HepG2 (cell line): ENCODE measurements around the gene WDR6. TPM values are rescaled to one million over a fixed set of nuclear protein-coding genes. Genes with fewer than 3 reads are reported as not detected.

Experiments
- ARHGAP35 ChIP-seq: sonication (generic); formaldehyde crosslinking; IDR thresholded peaks from 2 replicates; pipeline ENCODE4 v1.9.0; 2022; ENCODE audit warnings: mild to moderate bottlenecking, inconsistent platforms, moderate library complexity, missing genetic modification reagents, borderline replicate concordance
- ATF4 ChIP-seq, 2 experiments: fragments of 450-650 bp in 1 of 2; sonication (generic) in 1 of 2; formaldehyde crosslinking; IDR thresholded peaks; 2 replicates each; pipeline versions ENCODE4 v1.5.0 to v1.8.0; 2020 to 2022; ENCODE audit warnings: mild to moderate bottlenecking in 1 of 2, missing genetic modification reagents in 1 of 2
- BRCA1 ChIP-seq: sonication (generic); formaldehyde crosslinking; IDR thresholded peaks from 2 replicates; pipeline ENCODE4 v1.4.0; 2020; ENCODE audit warnings: missing genetic modification reagents
- FOXA1 ChIP-seq, 2 experiments: fragments of 450-650 bp in 1 of 2; sonication (generic) in 1 of 2; formaldehyde crosslinking in 1 of 2; IDR thresholded peaks; 2 replicates each; pipeline versions ENCODE4 v1.4.0 to v1.6.1; 2016 to 2020; ENCODE audit warnings: missing genetic modification reagents in 1 of 2
- MIER3 ChIP-seq: IDR thresholded peaks from 2 replicates; pipeline ENCODE4 v1.6.1; 2016; ENCODE audit warnings: missing compliant biosample characterization, borderline replicate concordance
- PPARG ChIP-seq: conservative IDR thresholded peaks from 2 replicates; pipeline ENCODE4 v1.6.1; 2016; ENCODE audit warnings: missing biosample characterization, missing genetic modification reagents
- SNAI1 ChIP-seq: sonication (generic); formaldehyde crosslinking; IDR thresholded peaks from 2 replicates; pipeline ENCODE4 v1.5.0; 2020; ENCODE audit warnings: mild to moderate bottlenecking, missing genetic modification reagents, borderline replicate concordance
- TARDBP ChIP-seq: sonication (generic); formaldehyde crosslinking; IDR thresholded peaks from 2 replicates; pipeline ENCODE4 v1.8.0; 2022; ENCODE audit warnings: mild to moderate bottlenecking, missing genetic modification reagents
- TBP ChIP-seq: sonication (generic); formaldehyde crosslinking; IDR thresholded peaks from 2 replicates; pipeline ENCODE4 v1.5.0; 2020; ENCODE audit warnings: missing genetic modification reagents
- TCF7 ChIP-seq: sonication (generic); IDR thresholded peaks from 2 replicates; pipeline ENCODE4 v1.6.1; 2016; ENCODE audit warnings: antibody characterized with exemption, low read depth
- TP53 ChIP-seq: sonication (generic); formaldehyde crosslinking; conservative IDR thresholded peaks from 2 replicates; pipeline ENCODE4 v1.4.0; 2020; ENCODE audit warnings: missing genetic modification reagents
- ZBTB34 ChIP-seq: sonication (generic); formaldehyde crosslinking; IDR thresholded peaks from 2 replicates; pipeline ENCODE4 v1.8.0; 2022; ENCODE audit warnings: mild to moderate bottlenecking, missing genetic modification reagents
- ZNF230 ChIP-seq: sonication (generic); formaldehyde crosslinking; IDR thresholded peaks from 2 replicates; pipeline ENCODE4 v1.4.0; 2020; ENCODE audit warnings: mild to moderate bottlenecking, missing genetic modification reagents
- ZNF350 ChIP-seq: sonication (generic); formaldehyde crosslinking; IDR thresholded peaks from 2 replicates; pipeline ENCODE4 v1.4.0; 2020; ENCODE audit warnings: mild to moderate bottlenecking, low read depth, missing genetic modification reagents, borderline replicate concordance
- ZNF556 ChIP-seq: sonication (generic); formaldehyde crosslinking; IDR thresholded peaks from 2 replicates; pipeline ENCODE4 v1.4.0; 2020; ENCODE audit warnings: mild to moderate bottlenecking, missing genetic modification reagents, borderline replicate concordance
- ZNF616 ChIP-seq: sonication (generic); formaldehyde crosslinking; IDR thresholded peaks from 2 replicates; pipeline ENCODE4 v1.5.0; 2020; ENCODE audit warnings: low read depth, mild to moderate bottlenecking, missing genetic modification reagents
- ZNF710 ChIP-seq: sonication (generic); formaldehyde crosslinking; IDR thresholded peaks from 2 replicates; pipeline ENCODE4 v1.5.0; 2020; ENCODE audit warnings: mild to moderate bottlenecking, missing genetic modification reagents, borderline replicate concordance
- polyA plus RNA-seq, 8 experiments: library from polyadenylated mRNA; depleted of rRNA in 3 of 8; stranded (reverse) in 7 of 8; unstranded in 1 of 8; fragments of >200 nt; fragmentation: Illumina TruSeq in 4 of 8; extraction: Trizol in 4 of 8; gene quantifications; 2 replicates each; pipeline versions ENCODE4 v1.2.1 to v1.2.3, GENCODE V29; 2011 to 2016; ENCODE audit warnings: low read depth in 4 of 8, missing spikeins in 1 of 8, mixed read lengths in 1 of 8; ENCODE audit not compliant: insufficient read depth in 1 of 8
- total RNA-seq, 5 experiments: library from RNA; depleted of rRNA; stranded (reverse); fragments of >200 nt; fragmentation: Illumina TruSeq; extraction: Trizol; gene quantifications; 2 replicates each; pipeline ENCODE4 v1.2.3, GENCODE V29; 2016; ENCODE audit warnings: low read depth in 1 of 5
- TF ChIP-seq, protein P1 (sequence below): sonication (generic); formaldehyde crosslinking; IDR thresholded peaks from 2 replicates; pipeline ENCODE4 v1.5.1; 2020; ENCODE audit warnings: mild to moderate bottlenecking, moderate library complexity, missing genetic modification reagents
- TF ChIP-seq, protein P2 (sequence below): sonication (generic); formaldehyde crosslinking; IDR thresholded peaks from 2 replicates; pipeline ENCODE4 v1.8.0; 2022; ENCODE audit warnings: mild to moderate bottlenecking, missing genetic modification reagents; ENCODE audit not compliant: insufficient replicate concordance
- TF ChIP-seq, protein P3 (sequence below): sonication (generic); formaldehyde crosslinking; IDR thresholded peaks from 2 replicates; pipeline ENCODE4 v1.5.1; 2020; ENCODE audit warnings: missing genetic modification reagents, mild to moderate bottlenecking, borderline replicate concordance

The WDR6 gene
- total and polyA plus RNA-seq, 2 of the 13 experiments (the other 11 are each of a cell fraction or from before 2014, with no cell fraction given): 73.4 to 139 TPM

DNA sequence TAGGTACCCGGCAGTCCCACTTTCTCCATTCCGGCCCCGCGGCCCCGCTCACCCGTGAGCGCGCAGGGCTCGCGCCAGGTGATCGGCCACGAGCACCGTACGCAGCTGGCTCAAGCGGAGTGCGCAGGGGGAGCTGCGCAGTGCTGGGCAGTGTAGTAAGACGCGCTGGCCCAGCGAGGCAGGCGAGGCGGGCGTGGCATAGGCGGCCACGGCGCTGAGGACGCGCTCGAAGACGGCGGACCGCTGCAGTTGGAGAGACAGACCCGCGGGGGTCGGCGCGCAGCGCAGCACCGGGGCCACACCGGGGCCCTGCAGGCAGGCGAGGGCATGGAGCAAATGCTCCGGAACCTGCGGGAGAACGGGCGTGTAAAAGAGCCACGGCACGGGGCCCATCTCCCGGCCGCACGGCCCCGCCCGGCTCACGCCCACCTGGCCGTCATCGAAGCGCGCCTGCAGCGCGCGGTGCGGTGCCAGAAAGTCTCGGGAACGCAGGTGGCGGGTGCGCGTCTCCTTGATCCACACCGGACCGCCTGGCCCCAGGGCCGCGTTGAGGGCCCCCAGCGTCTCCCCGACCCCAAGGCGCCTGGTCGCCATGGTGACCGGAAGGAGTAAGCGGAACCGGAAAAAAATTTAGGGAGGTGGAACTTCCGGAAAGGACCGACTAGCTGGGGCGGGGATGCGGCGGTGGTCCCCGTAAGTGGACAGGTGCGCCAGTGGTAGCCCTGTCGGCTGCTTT lies 10.9 kb downstream of the WDR6 start, which contains the start of gene DALRD3 (continued):
- TF ChIP-seq SNAI1 (CRISPR knock-in tag) (0 out of 2 replicates have a peak, but pooled peaks have one; percentile 29), TBP (CRISPR knock-in tag) (no peak), BRCA1 (CRISPR knock-in tag) (no peak), PPARG (CRISPR knock-in tag) (no peak), ZNF350 (CRISPR knock-in tag) (peak; percentile 53; the same call in 1 of the 2 replicates), ZBTB34 (CRISPR knock-in tag) (no peak; the same call in 1 of the 2 replicates), TARDBP (CRISPR knock-in tag) (peak; percentile 30; the same call in 1 of the 2 replicates), ZNF616 (no peak), ATF4 (CRISPR knock-in tag; IDR thresholded peaks at IDR 0.05) (no peak), ZNF556 (CRISPR knock-in tag) (peak; percentile 36; the same call in 1 of the 2 replicates), TCF7 (no peak), FOXA1 (IDR thresholded peaks at IDR 0.05) (no peak), FOXA1 (CRISPR knock-in tag; IDR thresholded peaks at IDR 0.05) (no peak), ZNF710 (CRISPR knock-in tag) (peak; percentile 53), ZNF230 (peak; percentile 59), TP53 (no peak), MIER3 (no peak), ARHGAP35 (CRISPR knock-in tag) (no peak)
- TF ChIP-seq, protein P1, sequence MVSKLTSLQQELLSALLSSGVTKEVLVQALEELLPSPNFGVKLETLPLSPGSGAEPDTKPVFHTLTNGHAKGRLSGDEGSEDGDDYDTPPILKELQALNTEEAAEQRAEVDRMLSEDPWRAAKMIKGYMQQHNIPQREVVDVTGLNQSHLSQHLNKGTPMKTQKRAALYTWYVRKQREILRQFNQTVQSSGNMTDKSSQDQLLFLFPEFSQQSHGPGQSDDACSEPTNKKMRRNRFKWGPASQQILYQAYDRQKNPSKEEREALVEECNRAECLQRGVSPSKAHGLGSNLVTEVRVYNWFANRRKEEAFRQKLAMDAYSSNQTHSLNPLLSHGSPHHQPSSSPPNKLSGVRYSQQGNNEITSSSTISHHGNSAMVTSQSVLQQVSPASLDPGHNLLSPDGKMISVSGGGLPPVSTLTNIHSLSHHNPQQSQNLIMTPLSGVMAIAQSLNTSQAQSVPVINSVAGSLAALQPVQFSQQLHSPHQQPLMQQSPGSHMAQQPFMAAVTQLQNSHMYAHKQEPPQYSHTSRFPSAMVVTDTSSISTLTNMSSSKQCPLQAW (CRISPR knock-in tag): peak; percentile 78; the same call in 1 of the 2 replicates
- TF ChIP-seq, protein P2, sequence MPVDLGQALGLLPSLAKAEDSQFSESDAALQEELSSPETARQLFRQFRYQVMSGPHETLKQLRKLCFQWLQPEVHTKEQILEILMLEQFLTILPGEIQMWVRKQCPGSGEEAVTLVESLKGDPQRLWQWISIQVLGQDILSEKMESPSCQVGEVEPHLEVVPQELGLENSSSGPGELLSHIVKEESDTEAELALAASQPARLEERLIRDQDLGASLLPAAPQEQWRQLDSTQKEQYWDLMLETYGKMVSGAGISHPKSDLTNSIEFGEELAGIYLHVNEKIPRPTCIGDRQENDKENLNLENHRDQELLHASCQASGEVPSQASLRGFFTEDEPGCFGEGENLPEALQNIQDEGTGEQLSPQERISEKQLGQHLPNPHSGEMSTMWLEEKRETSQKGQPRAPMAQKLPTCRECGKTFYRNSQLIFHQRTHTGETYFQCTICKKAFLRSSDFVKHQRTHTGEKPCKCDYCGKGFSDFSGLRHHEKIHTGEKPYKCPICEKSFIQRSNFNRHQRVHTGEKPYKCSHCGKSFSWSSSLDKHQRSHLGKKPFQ (CRISPR knock-in tag): peak; percentile 35
- TF ChIP-seq, protein P3, sequence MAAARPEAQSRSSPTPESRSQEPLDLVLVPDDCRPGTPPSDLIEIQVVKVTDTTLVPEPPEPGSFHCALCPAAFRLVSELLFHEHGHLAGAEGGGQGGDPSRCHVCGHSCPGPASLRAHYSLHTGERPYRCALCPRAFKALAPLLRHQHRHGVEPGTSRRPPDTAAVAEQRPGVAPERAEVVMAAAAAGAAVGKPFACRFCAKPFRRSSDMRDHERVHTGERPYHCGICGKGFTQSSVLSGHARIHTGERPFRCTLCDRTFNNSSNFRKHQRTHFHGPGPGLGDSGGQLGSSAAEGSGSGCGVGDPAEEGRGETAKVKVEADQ (CRISPR knock-in tag): 0 out of 2 replicates have a peak, but pooled peaks have one; percentile 45
